GM12873 (cell line): ENCODE results near the gene BPIFB3.

Experiments used
- CTCF ChIP-seq: IDR thresholded peaks from 2 replicates; pipeline ENCODE4 v1.5.1; 2012; ENCODE audit warnings: low read depth, mild to moderate bottlenecking, moderate library complexity, low read length, control low read depth; ENCODE audit not compliant: insufficient read depth; ENCODE audit errors: missing control alignments

BPIFB3 gene

GRCh38 chr20:33024243-33024560 lies 29.5 kb upstream of the BPIFB3 start:
- no peak for TF ChIP-seq CTCF

GRCh38 chr20:33024609-33025317 lies 28.9 kb upstream of the BPIFB3 start:
- TF ChIP-seq CTCF, result no peak

GRCh38 chr20:33025318-33025876 lies 28.3 kb upstream of the BPIFB3 start:
- TF ChIP-seq CTCF, result no peak

- TF ChIP-seq CTCF, result no peak
Measured at GRCh38 chr20:33026072-33026778, 27.5 kb upstream of the BPIFB3 start.

- TF ChIP-seq CTCF, result no peak
Measured at GRCh38 chr20:33026779-33027759, 26.6 kb upstream of the BPIFB3 start.

- no peak for TF ChIP-seq CTCF
Measured at GRCh38 chr20:33027769-33028751, 25.6 kb upstream of the BPIFB3 start.
